Endothelial cell of umbilical vein (primary cell): Measurements from ENCODE around the gene SIPA1L2. TPM values are rescaled to one million over a fixed set of nuclear protein-coding genes. Genes with fewer than 3 reads are reported as not detected.

ENCODE experiments used
- BruUV-seq: library from RNA; stranded (reverse); fragments of 400-500 nt; replicated peaks from 2 replicates; lab custom pipeline; 2021; lab: Mats Ljungman, UMichigan
- CTCF ChIA-PET: fragments of 300-600, 350-600 bp; sonication (Branson Sonifier 250); formaldehyde crosslinking; loops from one replicate; lab custom pipeline; 2021; ENCODE audit warnings: antibody characterized with exemption, inconsistent platforms; lab: Charles Lee
- POLR2A ChIA-PET: fragments of 300-600, 350-600 bp; sonication (Branson Sonifier 250); formaldehyde crosslinking; loops from one replicate; lab custom pipeline; 2021; ENCODE audit warnings: antibody characterized with exemption, inconsistent platforms; lab: Charles Lee
- DNase-seq: peaks from one replicate; pipeline ENCODE4 v3.0.0-alpha.2; 2011; ENCODE audit warnings: low read depth, low spot score
- FAIRE-seq: peaks from 2 replicates; lab custom pipeline; 2011; peaks lifted over from hg19 to GRCh38; lab: Jason Lieb, UNC
- H2AFZ ChIP-seq: 2 replicates; pipeline ENCODE4 v1.6.0; 2012; ENCODE audit warnings: low read depth, low read length, control low read depth, inconsistent platforms
- H3K27ac ChIP-seq: 2 replicates; pipeline ENCODE4 v1.5.1; 2011; ENCODE audit warnings: low read depth, mild to moderate bottlenecking, control low read depth, low read length, moderate library complexity; ENCODE audit not compliant: insufficient read depth
- H3K27me3 ChIP-seq, 2 experiments: 2 replicates each; pipeline versions ENCODE4 v1.6.0 to v1.6.1; 2011; ENCODE audit warnings: low read length in 2 of 2, mixed read lengths in 1 of 2; ENCODE audit not compliant: control insufficient read depth in 2 of 2, insufficient read depth in 2 of 2
- H3K36me3 ChIP-seq, 2 experiments: 2 replicates in 1 of 2; 3 replicates in 1 of 2; pipeline ENCODE4 v1.5.1; 2011; ENCODE audit warnings: low read length in 2 of 2, mild to moderate bottlenecking in 1 of 2, moderate library complexity in 1 of 2; ENCODE audit not compliant: control insufficient read depth in 2 of 2, insufficient read depth in 2 of 2; ENCODE audit errors: extremely low read depth in 1 of 2
- H3K4me1 ChIP-seq: 3 replicates; pipeline ENCODE4 v1.5.1; 2011; ENCODE audit warnings: mild to moderate bottlenecking, low read length; ENCODE audit not compliant: control insufficient read depth, insufficient read depth; ENCODE audit errors: extremely low read depth
- H3K4me2 ChIP-seq: 2 replicates; pipeline ENCODE4 v1.6.1; 2011; ENCODE audit warnings: low read length, control low read depth, mixed read lengths; ENCODE audit not compliant: insufficient read depth
- H3K4me3 ChIP-seq, 3 experiments: fragments of 200-600 bp in 1 of 3; sonication (generic), shearing (Covaris generic) in 1 of 3; replicated peaks in 1 of 3; 2 replicates each; pipeline ENCODE4 v1.5.1; 2011 to 2016; ENCODE audit warnings: control low read depth in 3 of 3, low read length in 3 of 3, mild to moderate bottlenecking in 2 of 3, inconsistent platforms in 1 of 3, low read depth in 1 of 3, moderate library complexity in 1 of 3; ENCODE audit not compliant: insufficient read depth in 1 of 3
- H3K79me2 ChIP-seq: 2 replicates; pipeline ENCODE4 v1.6.0; 2012; ENCODE audit warnings: low read length, inconsistent platforms; ENCODE audit not compliant: control insufficient read depth, insufficient read depth
- H3K9ac ChIP-seq: replicated peaks from 2 replicates; pipeline ENCODE3; 2011; ENCODE audit warnings: low read length, control low read depth; ENCODE audit not compliant: insufficient read depth; ENCODE audit errors: extremely low read depth
- H3K9me1 ChIP-seq: replicated peaks from 3 replicates; pipeline ENCODE4 v1.6.0; 2011; ENCODE audit warnings: mild to moderate bottlenecking, low read length; ENCODE audit not compliant: control insufficient read depth, insufficient read depth; ENCODE audit errors: extremely low read depth
- H3K9me3 ChIP-seq: replicated peaks from 2 replicates; pipeline ENCODE4 v1.5.1; 2012; ENCODE audit warnings: low read length, inconsistent platforms; ENCODE audit not compliant: control insufficient read depth, insufficient read depth
- H4K20me1 ChIP-seq: replicated peaks from 2 replicates; pipeline ENCODE3; 2011; ENCODE audit warnings: mild to moderate bottlenecking, low read length; ENCODE audit not compliant: control insufficient read depth, insufficient read depth; ENCODE audit errors: extremely low read depth
- EZH2 ChIP-seq: IDR thresholded peaks from 2 replicates; pipeline ENCODE4 v1.6.1; 2012; ENCODE audit warnings: borderline replicate concordance, low read depth, mild to moderate bottlenecking, moderate library complexity, low read length, inconsistent platforms; ENCODE audit not compliant: severe bottlenecking
- FOS ChIP-seq: IDR thresholded peaks from 2 replicates; pipeline ENCODE4 v1.6.1; 2011; ENCODE audit warnings: mild to moderate bottlenecking, low read length, moderate library complexity, borderline replicate concordance; ENCODE audit not compliant: insufficient read depth
- GATA2 ChIP-seq: IDR thresholded peaks from 2 replicates; pipeline ENCODE4 v1.7.0; 2011; ENCODE audit warnings: low read depth, mild to moderate bottlenecking, moderate library complexity, mixed read lengths, low read length; ENCODE audit not compliant: insufficient read length, insufficient read depth
- JUN ChIP-seq: IDR thresholded peaks from 2 replicates; pipeline ENCODE4 v1.6.1; 2011; ENCODE audit warnings: borderline replicate concordance, low read depth; ENCODE audit not compliant: insufficient read length, insufficient read depth
- MYC ChIP-seq: IDR thresholded peaks from one replicate; pipeline ENCODE4 v1.6.1; 2011; ENCODE audit warnings: mild to moderate bottlenecking, low read depth, low read length
- POLR2A ChIP-seq: IDR thresholded peaks from 2 replicates; pipeline ENCODE4 v1.6.1; 2012; ENCODE audit warnings: low read depth, mild to moderate bottlenecking, control low read depth, low read length
- POLR2AphosphoS5 ChIP-seq: IDR thresholded peaks from 2 replicates; pipeline ENCODE4 v1.6.1; 2012; ENCODE audit warnings: low read depth, mild to moderate bottlenecking, control low read depth, low read length, moderate library complexity; ENCODE audit not compliant: insufficient read depth
- dilution Hi-C: fragments of 300-500 bp; cut with MboI; formaldehyde crosslinking; loops from one replicate; pipeline ENCODE4 v1.15.0; 2019; ENCODE audit warnings: low sequenced_read_pairs; ENCODE audit not compliant: extremely low pct_ligation_motif_present
- intact Hi-C: fragments of 100-400 bp; cut with micrococcal nuclease; formaldehyde crosslinking; loops from one replicate; pipeline ENCODE4 v1.10.0; 2022
- polyA plus RNA-seq, 4 experiments: library from polyadenylated mRNA; depleted of rRNA in 3 of 4; stranded (reverse) in 3 of 4; unstranded in 1 of 4; fragments of >200 nt; gene quantifications; 2 replicates each; pipeline versions ENCODE4 v1.2.1 to v1.2.3, GENCODE V29; 2011 to 2012; ENCODE audit warnings: missing spikeins in 1 of 4
- total RNA-seq: library from RNA; stranded (reverse); gene quantifications from 2 replicates; pipeline ENCODE4 v1.2.3, GENCODE V29; 2021
- TF ChIP-seq, protein P1 (sequence below), 2 donors: IDR thresholded peaks; 1 replicate in 1 of 2; 2 replicates in 1 of 2; pipeline ENCODE4 v1.5.1; 2011; ENCODE audit warnings: low read length in 2 of 2, mild to moderate bottlenecking in 2 of 2, moderate library complexity in 2 of 2, control low read depth in 1 of 2, inconsistent platforms in 1 of 2, low read depth in 1 of 2; ENCODE audit not compliant: insufficient read depth in 1 of 2; ENCODE audit errors: extremely low read depth in 1 of 2
- TF ChIP-seq, protein P2 (sequence below): IDR thresholded peaks from 2 replicates; pipeline ENCODE4 v1.6.1; 2011; ENCODE audit not compliant: insufficient read depth, insufficient read length

The SIPA1L2 gene
- total and polyA plus RNA-seq, 2 donors (not counting 3 experiments of a cell fraction or from before 2014, with no cell fraction given): 3.6 to 12.8 TPM

DNA sequence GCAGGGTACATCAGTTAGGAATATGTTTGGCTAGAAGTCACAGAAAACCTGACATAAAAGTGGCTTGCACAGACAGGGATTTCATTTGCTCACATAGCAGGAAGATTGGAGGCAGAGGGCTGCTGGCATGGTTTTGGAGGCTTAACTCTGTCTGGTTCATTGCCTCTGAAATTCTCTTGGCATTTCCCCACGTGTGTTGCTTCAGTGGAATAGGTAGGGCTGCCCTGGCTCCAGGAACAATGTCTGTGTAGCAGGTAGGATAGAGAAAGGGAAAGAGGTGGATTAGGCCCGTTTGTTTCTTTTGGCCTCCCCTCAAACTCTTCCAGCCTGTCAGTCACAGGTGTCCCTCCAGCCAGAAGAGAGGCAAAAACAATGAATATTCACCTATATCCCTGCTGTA, 20.5 kb upstream of the SIPA1L2 start:
- CTCF ChIA-PET: no interaction called here
- intact Hi-C loops (no loop called here), dilution Hi-C loops (no loop called here)
- Histone ChIP-seq H3K27me3 (no peaks in the 10 kb centered on the region), H3K9ac (no peak overlapping the region), H3K9me3 (no peaks in the 10 kb centered on the region), H3K9me1 (no peaks in the 10 kb centered on the region), H3K4me1 (no peaks in the 10 kb centered on the region), H4K20me1 (no peaks in the 10 kb centered on the region), H3K4me2 (no peak overlapping the region), H2AFZ (no peak overlapping the region), H3K27ac (no peak overlapping the region), H3K79me2 (no peaks in the 10 kb centered on the region), H3K36me3 (no peaks in the 10 kb centered on the region), H3K4me3 (no peak overlapping the region)
- BruUV-seq: no TSS peak
- TF ChIP-seq FOS (no peak), GATA2 (no peak), POLR2AphosphoS5 (no peak), POLR2A (no peak), MYC (no peak), EZH2 (no peak), JUN (no peak)
- TF ChIP-seq, protein P1, sequence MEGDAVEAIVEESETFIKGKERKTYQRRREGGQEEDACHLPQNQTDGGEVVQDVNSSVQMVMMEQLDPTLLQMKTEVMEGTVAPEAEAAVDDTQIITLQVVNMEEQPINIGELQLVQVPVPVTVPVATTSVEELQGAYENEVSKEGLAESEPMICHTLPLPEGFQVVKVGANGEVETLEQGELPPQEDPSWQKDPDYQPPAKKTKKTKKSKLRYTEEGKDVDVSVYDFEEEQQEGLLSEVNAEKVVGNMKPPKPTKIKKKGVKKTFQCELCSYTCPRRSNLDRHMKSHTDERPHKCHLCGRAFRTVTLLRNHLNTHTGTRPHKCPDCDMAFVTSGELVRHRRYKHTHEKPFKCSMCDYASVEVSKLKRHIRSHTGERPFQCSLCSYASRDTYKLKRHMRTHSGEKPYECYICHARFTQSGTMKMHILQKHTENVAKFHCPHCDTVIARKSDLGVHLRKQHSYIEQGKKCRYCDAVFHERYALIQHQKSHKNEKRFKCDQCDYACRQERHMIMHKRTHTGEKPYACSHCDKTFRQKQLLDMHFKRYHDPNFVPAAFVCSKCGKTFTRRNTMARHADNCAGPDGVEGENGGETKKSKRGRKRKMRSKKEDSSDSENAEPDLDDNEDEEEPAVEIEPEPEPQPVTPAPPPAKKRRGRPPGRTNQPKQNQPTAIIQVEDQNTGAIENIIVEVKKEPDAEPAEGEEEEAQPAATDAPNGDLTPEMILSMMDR (IDR thresholded peaks at IDR 0.05; ENCODE audit: extremely low read depth in 1 of 2, insufficient read depth in 1 of 2, low read depth in 1 of 2, low read length in 2 of 2): no peak
- TF ChIP-seq, protein P2, sequence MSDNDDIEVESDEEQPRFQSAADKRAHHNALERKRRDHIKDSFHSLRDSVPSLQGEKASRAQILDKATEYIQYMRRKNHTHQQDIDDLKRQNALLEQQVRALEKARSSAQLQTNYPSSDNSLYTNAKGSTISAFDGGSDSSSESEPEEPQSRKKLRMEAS: no peak
- no peak for FAIRE-seq
- POLR2A ChIA-PET: no interaction called here
- no peak for DNase-seq
